UCSD-AML1 (cell line): ENCODE results near the gene TFE3.

Experiments
- DNase-seq: peaks from one replicate; lab custom pipeline; 2025; ENCODE audit not compliant: unreplicated experiment; lab: John Stamatoyannopoulos, UW

Gene TFE3

GRCh38 chrX:49061490-49061889, 18.3 kb upstream of the TFE3 start:
- no peak for DNase-seq

GRCh38 chrX:49060914-49061313, 17.8 kb upstream of the TFE3 start:
- no peak for DNase-seq

DNA sequence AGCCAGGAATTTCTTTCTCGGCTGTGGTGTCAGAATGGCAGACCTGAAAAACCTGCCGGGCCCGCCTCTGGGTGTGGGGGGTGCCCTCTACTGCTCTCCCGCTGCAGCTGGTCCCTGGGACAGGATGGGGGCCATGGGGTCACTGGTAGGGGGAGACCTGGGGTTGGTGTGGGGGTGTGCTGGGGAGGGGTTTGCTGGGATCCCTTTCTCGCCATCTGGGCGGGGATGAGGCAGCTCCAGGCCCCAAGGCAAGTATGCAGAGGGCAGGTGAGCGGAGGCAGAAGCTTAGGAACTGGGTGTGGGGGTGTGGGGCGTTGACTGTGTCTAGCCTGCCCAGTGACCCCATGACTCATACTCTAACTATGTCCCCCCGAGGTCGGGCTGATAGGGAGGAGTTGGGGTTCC, 16.5 kb upstream of the TFE3 start:
- DNase-seq = no peak

- no peak for DNase-seq
Observed at GRCh38 chrX:49059201-49059600, 16.0 kb upstream of the TFE3 start.

- DNase-seq = no peak
Observed at GRCh38 chrX:49058794-49059193, 15.6 kb upstream of the TFE3 start, which contains the start of gene CCDC120. TSS of gene CCDC120 (plus strand) at chrX:49058999. CDS start at chrX:49062042, 3,043 bp downstream.

DNA sequence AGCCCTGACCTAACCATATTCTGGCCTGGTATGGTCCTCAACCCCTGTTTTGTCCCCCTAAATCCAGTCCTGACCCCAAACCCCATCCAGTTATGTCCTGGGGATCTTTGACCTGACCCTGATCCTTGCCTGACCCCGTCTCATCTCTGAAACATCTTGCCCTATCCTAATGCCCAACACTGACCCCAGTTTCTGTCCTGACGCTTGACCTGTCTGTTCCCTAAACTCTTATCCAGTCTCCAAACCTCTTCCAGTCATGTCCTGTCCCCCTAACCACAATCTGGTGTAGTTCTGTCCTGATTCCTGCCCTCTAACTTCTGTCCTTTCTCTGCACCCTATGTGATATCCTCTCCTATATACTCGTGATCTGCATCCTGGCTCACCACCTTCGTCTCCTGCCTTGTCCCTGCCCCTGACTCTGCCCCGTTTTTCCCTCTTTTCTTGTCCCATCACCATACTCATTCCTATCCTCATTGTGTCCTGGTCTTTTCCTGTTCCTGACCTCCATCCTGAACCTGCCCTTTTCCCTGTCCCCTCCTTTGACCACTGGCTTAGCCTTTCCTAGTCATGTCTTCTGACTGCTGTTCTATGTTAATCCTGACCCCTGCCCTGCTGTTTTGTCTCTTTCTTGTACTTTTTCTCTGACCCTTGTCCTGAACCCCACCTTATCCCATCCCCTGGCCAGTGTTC, 11.1 kb upstream of the TFE3 start:
- DNase-seq = no peak

DNA sequence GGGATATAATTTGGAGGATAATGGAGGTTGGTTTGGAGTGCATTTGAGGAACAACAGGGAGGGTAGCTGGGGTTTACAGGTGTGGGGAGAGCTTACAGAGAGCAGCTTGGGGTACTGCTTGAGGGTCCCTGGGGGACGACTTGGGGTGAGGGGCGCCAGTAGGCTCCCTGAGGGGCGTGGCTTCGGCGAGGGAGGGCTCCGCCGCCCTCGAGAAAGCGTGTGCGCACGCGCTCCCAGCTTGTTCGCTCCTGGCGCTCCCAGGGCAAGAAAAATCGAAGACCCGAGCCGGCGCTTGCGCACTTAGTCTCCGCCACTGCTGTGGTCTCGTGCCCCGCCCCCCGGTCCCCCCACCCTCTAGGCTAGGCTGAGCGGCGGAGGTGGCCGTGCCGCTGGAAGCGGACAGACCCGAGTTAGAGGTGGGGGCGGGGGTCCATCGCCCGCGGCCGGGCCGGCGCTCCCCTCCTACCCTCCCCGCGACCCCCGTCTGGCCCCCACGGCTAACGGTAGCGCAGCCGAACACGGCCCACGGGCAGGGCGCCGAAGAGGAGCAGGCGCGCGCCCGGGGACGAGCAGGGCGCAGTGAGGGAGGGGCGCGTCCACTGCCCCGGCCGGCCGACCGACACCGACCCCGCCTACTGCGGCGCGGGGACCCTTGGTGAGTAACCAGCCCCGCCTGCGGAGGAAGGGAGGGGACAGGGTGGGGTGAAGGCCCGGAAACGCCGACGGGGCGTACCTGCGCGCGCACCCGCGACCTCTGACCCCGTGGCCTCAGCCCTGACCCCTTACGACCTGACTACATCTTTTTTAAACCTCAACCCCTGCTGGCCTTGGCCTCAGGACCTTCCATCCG, 10.3 kb upstream of the TFE3 start:
- no peak for DNase-seq

DNA sequence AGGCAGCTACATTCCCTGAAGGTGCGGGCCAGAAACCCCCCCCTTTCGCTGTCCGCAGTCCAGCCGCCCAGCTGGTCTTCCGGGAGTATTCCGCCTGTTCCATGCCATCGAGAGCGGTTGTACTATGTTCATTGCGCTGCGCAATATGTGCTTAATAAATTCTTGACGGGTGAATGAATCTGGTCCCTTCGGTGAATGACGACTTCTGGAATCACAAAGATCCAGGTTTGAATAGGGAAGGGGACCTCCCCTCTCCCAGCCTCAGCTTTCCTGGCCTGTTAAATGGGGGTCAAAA, 777 bp upstream of the TFE3 start:
- no peak for DNase-seq

- DNase-seq = no peak
Observed at GRCh38 chrX:49042581-49043219, 457 bp downstream of the TFE3 start.

- DNase-seq = peak; percentile 33
Observed at GRCh38 chrX:49041744-49042580, 1.2 kb downstream of the TFE3 start.

GRCh38 chrX:49040376-49040955, 2.7 kb downstream of the TFE3 start:
- no peak for DNase-seq

- peak; percentile 87 for DNase-seq
Observed at GRCh38 chrX:49039598-49040375, 3.4 kb downstream of the TFE3 start.

DNA sequence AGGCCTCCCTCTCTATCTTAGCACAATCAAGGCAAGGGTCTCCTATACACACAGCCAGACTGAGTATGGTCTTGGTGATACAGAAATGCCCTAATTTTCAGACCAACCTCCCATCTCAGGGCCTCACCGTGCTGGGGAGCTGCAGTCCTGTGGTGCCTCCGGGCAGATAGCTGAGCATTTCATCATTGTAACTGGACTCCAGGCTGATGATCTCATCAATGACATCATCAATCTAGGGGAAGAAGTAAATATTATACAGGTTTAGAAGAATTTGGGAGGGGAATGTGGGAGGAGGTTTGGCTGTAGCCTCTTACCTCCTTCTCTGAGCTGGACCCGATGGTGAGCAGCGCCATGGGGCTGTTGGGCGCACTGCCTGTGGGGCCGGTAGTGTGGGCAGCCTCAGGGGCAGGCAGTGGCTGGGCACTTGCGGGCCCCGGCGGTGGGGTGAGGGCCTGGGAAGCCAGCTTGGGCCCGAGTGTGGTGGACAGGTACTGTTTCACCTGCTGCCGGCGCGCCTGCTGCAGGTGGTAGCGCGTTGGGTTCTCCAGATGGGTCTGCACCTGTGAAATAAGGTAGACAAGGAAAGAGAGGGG, 5.2 kb downstream of the TFE3 start:
- no peak for DNase-seq

- DNase-seq = no peak
Observed at GRCh38 chrX:49030283-49030682, 12.9 kb downstream of the TFE3 start.

DNA sequence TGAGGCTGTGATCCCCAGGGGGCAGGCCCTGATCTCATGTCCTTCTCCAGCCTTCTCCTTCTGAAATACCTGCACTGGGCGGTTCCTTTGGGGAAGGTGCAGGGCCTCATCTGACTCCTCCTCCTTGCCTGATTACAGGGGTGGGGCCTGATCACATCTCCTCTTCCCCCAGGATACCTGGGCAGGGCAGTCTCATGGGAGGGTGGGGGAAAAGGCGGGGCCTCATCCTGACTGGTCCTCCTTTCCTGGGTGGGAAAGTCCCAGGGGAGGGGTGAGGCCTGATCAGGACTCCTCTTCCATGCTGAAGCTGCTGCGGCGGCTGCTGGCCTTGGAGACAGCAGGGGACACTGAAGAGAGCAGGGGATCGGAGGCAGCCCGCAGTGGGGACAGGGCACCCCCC, 13.3 kb downstream of the TFE3 start:
- no peak for DNase-seq

- DNase-seq = no peak
Observed at GRCh38 chrX:49019599-49020249, 23.4 kb downstream of the TFE3 start.

DNA sequence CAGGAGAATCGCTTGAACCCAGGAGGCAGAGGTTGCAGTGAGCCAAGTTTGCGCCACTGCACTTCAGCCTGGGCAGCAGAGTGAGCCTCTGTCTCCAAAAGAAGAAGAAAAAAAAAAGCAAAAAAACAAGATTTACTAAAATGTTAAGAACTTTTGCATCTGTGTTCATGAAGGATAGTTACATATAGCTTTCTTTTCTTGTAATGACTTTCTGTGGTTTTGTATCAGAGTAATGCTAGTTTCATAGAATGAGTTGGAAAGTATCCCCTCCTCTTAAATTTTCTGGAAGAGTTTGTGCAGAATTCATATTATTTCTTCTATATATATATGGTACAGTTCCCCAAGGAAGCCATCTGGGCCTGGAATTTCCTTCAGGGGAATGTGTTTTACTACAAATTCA, 24.1 kb downstream of the TFE3 start:
- no peak for DNase-seq

GRCh38 chrX:49003696-49004095, 39.5 kb downstream of the TFE3 start:
- DNase-seq = no peak
